ENCODE data around the gene ESR1. TPM values are rescaled to one million over a fixed set of nuclear protein-coding genes. Genes with fewer than 3 reads are reported as not detected.

ESR1 gene
- total and polyA plus RNA-seq, 9 of the 15 experiments (the other 6 are each of a cell fraction or from before 2014, with no cell fraction given) = 0.03 to 0.27 (median 0.08) TPM; not detected in 1

- Histone ChIP-seq H3K4me2 (ENCODE audit: insufficient read depth, low read length) (no peak overlapping the region), H3K4me3 (no peak overlapping the region), H3K9me3 (replicated peaks; ENCODE audit: control insufficient read depth, insufficient read depth, low read depth, low read length) (peaks cover 3% of the 10 kb centered on the region), H3K27ac (ENCODE audit: extremely low read depth, low read depth, low read length) (no peak overlapping the region), H3K9ac (ENCODE audit: insufficient read depth in 1 of 2, low read depth in 2 of 2, low read length in 2 of 2) (no peak overlapping the region), H3K4me1 (replicated peaks in 1 of 2; ENCODE audit: control insufficient read depth in 2 of 2, insufficient read depth in 2 of 2, low read length in 2 of 2) (no peaks in the 10 kb centered on the region), H3K27me3 (ENCODE audit: control insufficient read depth in 2 of 2, insufficient read depth in 2 of 2, low read length in 2 of 2) (no peaks in the 10 kb centered on the region), H4K20me1 (replicated peaks; ENCODE audit: control insufficient read depth, insufficient read depth, low read length) (no peaks in the 10 kb centered on the region), H3K79me2 (ENCODE audit: control insufficient read depth, insufficient read depth, low read length) (no peaks in the 10 kb centered on the region), H3K36me3 (ENCODE audit: control insufficient read depth, insufficient read depth, low read length) (no peaks in the 10 kb centered on the region), H2AFZ (ENCODE audit: low read depth, low read length) (no peak overlapping the region), H3K9me1 (ENCODE audit: control insufficient read depth, insufficient read depth, low read length) (no peaks in the 10 kb centered on the region)
- DNase-seq (ENCODE audit: extremely low read depth in 1 of 4, low spot score in 3 of 4) (no peak), FAIRE-seq (no peak), ATAC-seq (no peak)
- ChIA-PET POLR2A (no interaction called here), CTCF (ENCODE audit: low intra/inter-chr PET ratio) (no interaction called here)
- in situ Hi-C loops (cut with MboI) = no loop called here
- intact Hi-C loops (cut with micrococcal nuclease) = no loop called here
- no TSS peak for BruUV-seq (replicated peaks)
- WGBS (ENCODE audit: insufficient coverage, low coverage, missing lambda C conversion rate) = 0% methylated on average over 3 of the region's 3 CpGs
- TF ChIP-seq SPI1 (IDR thresholded peaks at IDR 0.05; ENCODE audit: borderline replicate concordance, low read depth, low read length) = peak; percentile 56; the same call in 1 of the 2 replicates
- no peak for TF ChIP-seq ZBTB1 (CRISPR knock-in tag; IDR thresholded peaks at IDR 0.05; ENCODE audit: borderline replicate concordance, low read depth)
These were observed 140.7 kb downstream of the ESR1 start for GRCh38 chr6:151948002-151948743.

GRCh38 chr6:151958332-151958731 lies 150.8 kb downstream of the ESR1 start:
- Histone ChIP-seq H3K9me3 (replicated peaks; ENCODE audit: control insufficient read depth, insufficient read depth, low read depth, low read length) (no peaks in the 10 kb centered on the region), H3K4me3 (no peak overlapping the region), H3K9me1 (ENCODE audit: control insufficient read depth, insufficient read depth, low read length) (no peaks in the 10 kb centered on the region), H2AFZ (ENCODE audit: low read depth, low read length) (no peak overlapping the region), H4K20me1 (replicated peaks; ENCODE audit: control insufficient read depth, insufficient read depth, low read length) (no peaks in the 10 kb centered on the region), H3K27ac (ENCODE audit: extremely low read depth, low read depth, low read length) (no peak overlapping the region), H3K4me2 (ENCODE audit: insufficient read depth, low read length) (no peak overlapping the region), H3K9ac (ENCODE audit: insufficient read depth in 1 of 2, low read depth in 2 of 2, low read length in 2 of 2) (no peak overlapping the region), H3K27me3 (ENCODE audit: control insufficient read depth in 2 of 2, insufficient read depth in 2 of 2, low read length in 2 of 2) (no peaks in the 10 kb centered on the region), H3K4me1 (replicated peaks in 1 of 2; ENCODE audit: control insufficient read depth in 2 of 2, insufficient read depth in 2 of 2, low read length in 2 of 2) (no peaks in the 10 kb centered on the region), H3K79me2 (ENCODE audit: control insufficient read depth, insufficient read depth, low read length) (no peaks in the 10 kb centered on the region), H3K36me3 (ENCODE audit: control insufficient read depth, insufficient read depth, low read length) (no peaks in the 10 kb centered on the region)
- intact Hi-C loops (cut with micrococcal nuclease) (no loop called here), in situ Hi-C loops (cut with MboI) (no loop called here)
- 3% methylated on average over 2 of the region's 2 CpGs for WGBS (ENCODE audit: insufficient coverage, low coverage, missing lambda C conversion rate)
- ATAC-seq (no peak), FAIRE-seq (no peak), DNase-seq (ENCODE audit: extremely low read depth in 1 of 4, low spot score in 3 of 4) (no peak)
- no TSS peak for BruUV-seq (replicated peaks)
- CTCF ChIA-PET (ENCODE audit: low intra/inter-chr PET ratio) = no interaction called here
- POLR2A ChIA-PET = no interaction called here
- no peak for TF ChIP-seq MITF (IDR thresholded peaks at IDR 0.05)
- no peak for TF ChIP-seq CTCF (IDR thresholded peaks at IDR 0.05 in 2 of 3, conservative IDR thresholded peaks at IDR 0.05 in 1 of 3; ENCODE audit: insufficient read depth in 2 of 3, low read depth in 1 of 3, low read length in 3 of 3)
